GM18868 (cell line): ENCODE results near the gene MVD.

Experiments used
- ATAC-seq: cut with Tn5 transposase; IDR thresholded peaks from one replicate; pipeline ENCODE4 v1.9.1; 2021; ENCODE audit warnings: mild to moderate bottlenecking, moderate library complexity; ENCODE audit not compliant: unreplicated experiment

Gene MVD

DNA sequence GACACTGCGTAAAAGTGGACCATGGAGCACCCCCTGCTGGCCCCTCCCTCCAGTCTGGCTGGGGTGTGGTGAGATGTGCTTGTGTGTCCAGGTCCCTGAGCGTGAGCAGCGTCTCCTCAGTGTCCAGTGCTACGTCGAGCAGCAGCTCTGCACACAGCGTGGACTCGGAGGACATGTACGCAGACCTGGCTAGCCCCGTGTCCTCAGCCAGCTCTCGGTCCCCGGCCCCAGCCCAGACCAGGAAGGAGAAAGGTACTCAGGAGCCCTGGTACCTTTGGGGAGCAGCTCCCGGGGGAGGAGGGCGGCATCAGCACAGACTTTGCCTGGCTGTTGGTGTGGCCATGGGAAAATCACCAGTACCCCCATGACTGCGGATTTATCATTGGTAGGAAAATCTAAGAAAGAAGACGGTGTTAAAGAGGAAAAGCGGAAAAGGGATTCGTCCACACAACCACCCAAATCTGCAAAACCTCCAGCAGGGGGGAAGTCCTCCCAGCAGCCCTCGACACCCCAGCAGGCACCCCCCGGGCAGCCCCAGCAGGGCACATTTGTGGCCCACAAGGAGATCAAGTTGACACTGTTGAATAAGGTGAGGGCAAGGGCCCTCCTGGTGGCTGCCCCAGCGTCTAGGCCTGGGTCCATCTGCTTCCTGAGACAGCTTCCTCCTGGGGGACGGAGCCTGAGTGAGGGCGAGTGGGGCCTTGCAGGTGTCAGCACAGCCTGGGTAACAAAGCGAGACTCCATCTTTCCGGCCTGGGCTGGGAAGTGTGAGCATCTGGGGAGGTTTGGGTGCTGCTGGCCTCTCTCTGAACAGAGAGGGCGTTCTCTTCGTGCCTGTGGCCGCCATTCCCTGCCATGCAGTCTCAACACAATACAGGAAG is 35.1 kb downstream of the MVD start:
- ATAC-seq: no peak

GRCh38 chr16:88626646-88627045 is 36.2 kb downstream of the MVD start:
- ATAC-seq: no peak

- ATAC-seq: no peak
Observed at GRCh38 chr16:88624977-88625576, 37.8 kb downstream of the MVD start.

GRCh38 chr16:88624481-88624880 is 38.4 kb downstream of the MVD start:
- no peak for ATAC-seq

DNA sequence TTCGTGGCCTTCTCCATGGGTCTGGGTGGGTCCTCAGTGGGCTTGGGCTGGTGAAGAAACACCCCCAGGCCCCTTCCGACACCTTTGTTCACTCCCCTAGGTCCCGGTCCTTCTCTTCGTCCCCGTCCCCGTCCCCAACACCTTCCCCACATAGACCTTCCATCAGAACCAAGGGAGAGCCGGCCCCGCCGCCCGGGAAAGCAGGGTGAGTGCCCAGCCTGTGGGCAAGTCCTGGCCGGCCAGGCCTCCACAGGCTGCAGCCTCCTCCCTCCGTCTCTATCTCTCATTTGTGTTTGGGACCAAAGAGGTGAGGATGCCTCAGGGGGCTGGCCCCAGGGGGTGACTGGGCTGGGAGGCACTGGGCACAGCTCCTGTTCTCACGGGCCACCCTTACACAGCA is 39.0 kb downstream of the MVD start:
- no peak for ATAC-seq

GRCh38 chr16:88622866-88623265 is 40.0 kb downstream of the MVD start:
- no peak for ATAC-seq

DNA sequence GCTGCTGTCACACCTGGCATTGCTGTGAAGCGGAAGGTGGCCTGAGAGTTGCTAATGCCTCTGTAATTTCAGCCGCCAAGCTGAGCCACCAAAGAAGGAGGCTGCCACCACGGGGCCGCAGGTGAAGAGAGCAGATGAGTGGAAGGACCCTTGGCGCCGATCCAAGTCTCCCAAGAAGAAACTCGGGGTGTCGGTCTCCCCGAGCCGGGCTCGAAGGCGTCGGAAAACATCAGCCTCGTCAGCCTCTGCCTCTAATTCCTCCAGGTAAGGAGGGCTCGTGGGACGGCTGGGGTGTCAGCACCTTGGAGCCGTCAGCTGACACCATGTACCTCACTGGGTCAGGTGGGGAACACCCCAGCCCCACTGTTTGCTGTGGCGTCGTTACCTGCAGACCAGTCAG is 40.8 kb downstream of the MVD start:
- no peak for ATAC-seq

DNA sequence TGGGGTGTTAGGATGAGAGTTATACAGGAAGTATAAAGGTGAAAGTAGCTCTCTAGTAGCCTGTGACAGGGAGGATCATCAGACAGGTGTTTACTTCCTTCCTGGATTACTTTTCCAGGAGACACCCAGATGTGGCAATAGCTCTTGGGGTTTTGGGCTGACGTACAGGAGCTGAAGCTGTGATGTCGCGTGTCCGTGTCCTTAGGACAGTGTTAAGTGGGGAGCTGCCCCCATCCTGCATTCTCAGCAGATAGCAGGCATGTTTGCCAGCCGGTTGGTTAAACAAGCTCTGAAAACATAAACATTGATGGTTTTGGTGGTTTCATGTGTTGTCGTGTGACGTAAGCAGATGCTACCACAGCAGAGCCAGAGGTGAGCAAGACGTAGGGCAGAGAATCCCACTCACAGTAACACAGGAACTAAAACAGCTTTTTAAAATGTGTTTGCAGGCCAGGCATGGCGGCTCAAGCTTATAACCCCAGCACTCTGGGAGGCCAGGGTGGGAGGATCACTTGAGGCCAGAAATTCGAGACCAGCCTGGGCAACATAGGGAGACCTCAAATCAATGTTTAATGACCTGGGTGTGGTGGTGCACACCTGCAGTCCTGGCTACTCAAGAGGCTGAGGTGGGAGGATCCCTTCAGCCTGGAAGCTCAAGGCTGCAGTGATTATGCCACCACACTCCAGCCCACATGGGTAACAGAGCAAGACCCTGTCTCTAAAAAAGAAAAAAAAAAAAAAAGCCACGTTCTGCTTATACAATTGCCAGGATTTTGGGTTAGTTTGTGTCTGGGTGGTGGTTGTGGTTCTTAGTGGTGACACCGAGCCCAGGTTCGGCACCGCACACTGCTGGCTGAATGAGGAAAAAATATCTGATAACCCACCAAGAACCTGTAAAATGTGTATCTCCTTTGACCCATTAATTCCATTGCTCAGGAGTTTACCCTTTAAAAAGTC is 42.8 kb downstream of the MVD start:
- ATAC-seq: no peak

DNA sequence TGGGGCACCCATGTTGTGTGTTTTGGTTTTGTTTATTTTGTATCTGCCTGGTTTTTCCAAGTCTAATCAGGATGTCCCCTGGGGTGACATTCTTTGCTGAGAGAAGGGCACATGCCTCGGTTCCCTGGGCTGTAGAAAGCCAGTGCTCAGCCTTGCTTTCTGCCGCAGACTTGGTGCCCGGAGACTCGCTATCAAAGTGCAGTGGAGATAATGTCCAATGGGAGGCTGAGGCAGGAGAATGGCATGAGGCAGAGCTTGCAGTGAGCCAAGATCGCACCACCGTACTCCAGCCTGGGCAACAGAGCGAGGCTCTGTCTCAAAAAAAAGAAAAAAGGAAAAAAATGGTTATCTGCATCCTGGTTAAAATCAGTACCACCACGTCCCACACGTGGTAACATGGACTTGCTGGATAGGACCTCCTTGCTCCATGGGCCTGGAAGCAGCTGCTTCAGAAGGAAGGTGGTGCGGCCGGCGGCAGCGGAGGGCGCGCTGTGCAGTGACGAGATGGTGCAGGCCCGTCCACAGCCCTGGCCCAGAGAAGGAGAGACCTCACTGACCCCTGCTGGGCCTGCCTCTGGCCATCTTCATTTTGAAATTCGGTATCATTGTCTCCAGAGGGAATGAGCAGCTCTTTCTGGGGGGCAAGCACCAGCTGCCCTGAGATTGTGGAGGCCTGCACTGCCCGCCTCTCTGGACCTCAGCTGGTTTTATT is 43.8 kb downstream of the MVD start:
- no peak for ATAC-seq

GRCh38 chr16:88618182-88618955 is 44.5 kb downstream of the MVD start:
- no peak for ATAC-seq

DNA sequence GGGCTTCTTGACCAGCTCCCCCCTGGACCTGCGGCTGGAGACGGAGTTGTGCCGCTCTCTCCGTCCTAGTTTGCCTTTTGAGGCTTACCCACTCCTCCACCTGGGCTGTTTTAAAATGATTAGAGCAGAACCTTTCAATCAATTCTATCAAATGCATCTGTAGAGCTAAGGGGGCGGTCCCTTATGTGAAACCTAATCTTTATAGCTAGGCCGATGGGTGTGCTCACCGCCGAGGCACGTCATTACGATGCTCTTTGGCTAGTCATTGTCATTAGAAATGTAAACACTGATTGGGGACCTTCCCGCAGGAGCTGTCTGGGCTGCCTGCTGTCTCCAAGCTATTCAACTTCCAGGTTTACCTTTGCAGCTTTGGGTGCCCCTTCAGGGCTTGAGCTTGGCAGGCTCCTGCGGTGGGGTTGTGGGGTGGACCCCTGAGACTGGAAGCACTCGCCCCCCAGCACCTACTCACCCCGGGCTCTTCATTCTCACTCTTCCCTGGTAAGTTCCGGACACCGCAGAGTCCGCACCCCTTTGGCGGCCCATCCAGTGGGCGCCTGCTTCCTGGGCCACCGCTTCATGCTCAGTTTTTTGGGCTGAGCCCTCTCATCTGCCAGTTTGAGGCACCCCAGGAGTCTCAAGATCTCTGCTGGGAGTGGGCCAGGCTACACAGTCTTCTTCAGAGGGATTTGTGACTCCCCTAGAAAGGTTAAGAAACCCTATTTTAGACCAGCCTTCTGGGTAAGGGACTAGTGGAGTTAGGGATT is 45.4 kb downstream of the MVD start:
- no peak for ATAC-seq

GRCh38 chr16:88616736-88617135 is 46.2 kb downstream of the MVD start:
- ATAC-seq: no peak

DNA sequence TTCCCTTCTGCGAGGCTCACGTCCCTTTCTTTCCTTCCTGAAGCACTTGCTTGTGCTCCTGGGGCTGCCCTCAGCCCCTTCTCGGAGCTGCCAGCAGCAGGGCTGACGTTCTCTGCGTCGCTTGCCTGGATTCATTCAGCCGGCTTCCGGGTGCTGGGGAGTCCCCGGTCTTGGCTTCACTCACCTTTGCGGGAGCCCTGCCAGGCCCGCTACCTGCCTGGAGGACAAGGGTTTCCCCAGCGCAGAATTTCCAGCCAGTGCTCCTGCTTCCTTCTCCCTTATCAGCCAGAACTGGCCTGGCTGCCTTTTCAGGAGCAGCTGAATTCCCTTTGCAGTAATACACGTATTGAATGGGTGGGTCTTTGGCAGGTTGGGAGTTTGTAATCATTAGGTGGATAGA is 46.6 kb downstream of the MVD start:
- ATAC-seq: no peak

DNA sequence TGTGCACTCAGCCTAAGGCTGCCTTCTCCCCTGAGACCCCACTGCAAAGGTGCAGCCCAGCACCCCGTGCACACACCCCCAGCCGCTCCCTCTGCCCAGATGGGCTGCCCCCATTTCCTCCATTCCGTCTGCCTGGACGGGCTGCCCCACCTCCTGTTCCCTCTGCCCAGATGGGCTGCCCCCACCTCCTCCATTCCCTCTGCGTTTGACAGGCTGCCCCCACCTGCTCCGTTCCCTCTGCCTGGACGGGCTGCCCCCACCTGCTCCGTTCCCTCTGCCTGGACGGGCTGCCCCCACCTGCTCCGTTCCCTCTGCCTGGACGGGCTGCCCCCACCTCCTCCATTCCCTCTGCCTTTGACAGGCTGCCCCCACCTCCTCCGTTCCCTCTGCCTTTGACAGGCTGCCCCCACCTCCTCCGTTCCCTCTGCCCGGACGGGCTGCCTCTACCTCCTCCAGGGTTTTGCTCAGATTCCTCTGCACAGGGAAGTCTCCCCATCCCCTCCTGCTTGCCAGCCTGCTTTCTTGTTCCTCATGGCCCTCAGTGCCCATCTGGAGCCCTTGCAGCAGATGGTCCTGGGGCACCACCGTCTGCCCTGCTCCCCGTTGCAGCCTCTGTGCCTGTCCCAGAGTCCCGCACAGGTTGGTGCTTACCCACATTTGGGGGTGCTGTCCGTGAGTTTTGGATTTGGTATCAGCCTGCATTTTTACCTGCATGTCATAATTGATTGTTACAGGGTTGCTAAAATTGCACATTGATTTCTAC is 47.9 kb downstream of the MVD start:
- no peak for ATAC-seq

DNA sequence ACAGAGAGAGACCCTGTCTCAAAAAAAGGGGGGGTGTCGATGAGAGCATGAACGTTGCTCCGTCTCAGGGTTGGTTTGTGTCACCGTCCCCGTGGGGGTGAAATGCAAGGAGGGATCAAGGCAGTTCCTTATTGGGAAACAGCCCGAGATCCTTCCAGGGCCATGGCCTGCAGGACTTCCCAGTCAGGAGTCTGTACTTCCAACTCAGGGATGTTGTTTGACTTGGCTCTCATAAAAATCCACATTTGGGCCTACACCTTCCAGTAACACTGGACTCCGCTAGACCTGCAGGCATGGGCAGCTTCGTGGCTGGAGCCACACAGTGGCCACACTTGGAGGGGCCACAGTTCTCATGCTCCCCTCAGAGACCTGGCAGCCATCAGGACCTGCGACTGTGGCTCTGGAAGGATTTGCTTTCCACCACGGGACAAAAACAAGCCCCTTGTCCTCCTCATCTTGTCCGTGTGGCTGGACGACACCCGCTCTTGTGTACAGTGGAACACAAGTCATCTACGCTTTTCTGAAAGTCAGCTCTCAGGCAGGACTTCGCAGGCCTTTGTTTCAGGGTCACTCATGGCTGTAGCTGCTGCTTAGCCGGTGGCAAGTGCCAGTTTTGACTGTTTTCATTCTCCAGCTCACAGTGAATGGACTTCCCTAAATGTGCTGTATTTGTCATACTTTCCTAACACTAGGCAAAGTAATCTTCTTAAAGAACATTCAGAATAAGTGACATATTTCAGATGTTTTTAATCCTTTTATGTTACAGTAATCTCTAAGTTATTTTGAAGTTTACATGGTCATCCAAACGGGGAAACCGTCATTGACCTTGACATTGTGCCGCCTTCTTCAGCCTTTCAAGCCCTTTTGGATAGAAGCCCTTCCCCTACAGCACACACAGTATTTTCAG is 48.7 kb downstream of the MVD start:
- ATAC-seq: no peak

DNA sequence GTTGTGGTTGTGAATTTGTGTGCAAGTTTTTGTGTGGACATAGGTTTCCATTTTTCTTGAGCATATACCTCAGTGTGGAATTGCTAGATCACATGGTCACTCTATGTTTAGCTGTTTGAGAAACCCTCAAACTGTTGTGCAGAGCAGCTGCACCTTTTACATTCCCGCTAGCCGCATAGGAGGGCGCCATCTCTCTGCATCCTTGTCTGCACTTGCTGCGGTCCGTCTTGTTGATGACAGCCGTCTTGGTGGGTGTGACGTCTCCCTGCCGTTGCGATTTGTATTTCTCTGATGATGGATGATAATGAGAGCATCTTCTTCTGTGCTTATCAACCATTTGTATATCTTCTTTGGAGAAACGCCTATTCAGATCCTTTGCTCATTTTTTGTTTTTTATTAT is 49.6 kb downstream of the MVD start:
- ATAC-seq: no peak
